ENCODE measurements around the gene LSR. TPM values are rescaled to one million over a fixed set of nuclear protein-coding genes. Genes with fewer than 3 reads are reported as not detected.

LSR gene
- polyA plus RNA-seq, 1 donor from 2014 or later: not detected

- Histone ChIP-seq H3F3A (ENCODE audit: insufficient read depth, low read length, poor library complexity, severe bottlenecking) (no peaks in the 10 kb centered on the region), H2AFZ (ENCODE audit: low read depth, low read length) (no peak overlapping the region), H3K9ac (ENCODE audit: low read length) (no peak overlapping the region), H3K9me2 (ENCODE audit: insufficient read depth, low read length) (no peaks in the 10 kb centered on the region), H3K4me2 (ENCODE audit: low read length) (no peak overlapping the region), H3K79me2 (replicated peaks; ENCODE audit: insufficient read depth, low read length) (no peaks in the 10 kb centered on the region), H3K27me3 (ENCODE audit: insufficient read depth, low read depth, low read length) (no peaks in the 10 kb centered on the region), H3K27ac (ENCODE audit: low read length) (no peak overlapping the region), H3K4me3 (ENCODE audit: low read length) (no peak overlapping the region), H3K9me3 (ENCODE audit: low read length) (no peaks in the 10 kb centered on the region), H4K20me1 (ENCODE audit: insufficient read depth) (no peaks in the 10 kb centered on the region), H3K36me3 (ENCODE audit: insufficient read depth, low read length) (no peaks in the 10 kb centered on the region)
- TF ChIP-seq CTCF (IDR thresholded peaks at IDR 0.05; ENCODE audit: poor library complexity, severe bottlenecking) (no peak), EZH2 (IDR thresholded peaks at IDR 0.05; ENCODE audit: borderline replicate concordance, insufficient read depth, low read length, poor library complexity, severe bottlenecking) (no peak), MXI1 (conservative IDR thresholded peaks at IDR 0.05; ENCODE audit: poor library complexity, severe bottlenecking) (no peak), SMC3 (conservative IDR thresholded peaks at IDR 0.05; ENCODE audit: poor library complexity) (no peak), EP300 (conservative IDR thresholded peaks at IDR 0.05; ENCODE audit: poor library complexity, severe bottlenecking) (no peak), POLR2AphosphoS5 (IDR thresholded peaks at IDR 0.05) (no peak), REST (IDR thresholded peaks at IDR 0.05; ENCODE audit: borderline replicate concordance) (no peak), RAD21 (conservative IDR thresholded peaks at IDR 0.05) (no peak), TAF1 (IDR thresholded peaks at IDR 0.05; ENCODE audit: low read depth) (no peak)
These were observed 37.1 kb upstream of the LSR start for GRCh38 chr19:35211545-35212230.

- Histone ChIP-seq H3K36me3 (ENCODE audit: insufficient read depth, low read length) (no peaks in the 10 kb centered on the region), H3K9me2 (ENCODE audit: insufficient read depth, low read length) (no peaks in the 10 kb centered on the region), H3K4me2 (ENCODE audit: low read length) (no peak overlapping the region), H3K4me3 (ENCODE audit: low read length) (no peak overlapping the region), H3K9ac (ENCODE audit: low read length) (no peak overlapping the region), H2AFZ (ENCODE audit: low read depth, low read length) (no peak overlapping the region), H3F3A (ENCODE audit: insufficient read depth, low read length, poor library complexity, severe bottlenecking) (no peaks in the 10 kb centered on the region), H3K27me3 (ENCODE audit: insufficient read depth, low read depth, low read length) (no peaks in the 10 kb centered on the region), H4K20me1 (ENCODE audit: insufficient read depth) (no peaks in the 10 kb centered on the region), H3K27ac (ENCODE audit: low read length) (no peak overlapping the region), H3K9me3 (ENCODE audit: low read length) (no peaks in the 10 kb centered on the region), H3K79me2 (replicated peaks; ENCODE audit: insufficient read depth, low read length) (no peaks in the 10 kb centered on the region)
- TF ChIP-seq EZH2 (IDR thresholded peaks at IDR 0.05; ENCODE audit: borderline replicate concordance, insufficient read depth, low read length, poor library complexity, severe bottlenecking): no peak
- no peak for TF ChIP-seq POLR2AphosphoS5 (IDR thresholded peaks at IDR 0.05)
- no peak for TF ChIP-seq SMC3 (conservative IDR thresholded peaks at IDR 0.05; ENCODE audit: poor library complexity)
- TF ChIP-seq MXI1 (conservative IDR thresholded peaks at IDR 0.05; ENCODE audit: poor library complexity, severe bottlenecking): no peak
- TF ChIP-seq REST (IDR thresholded peaks at IDR 0.05; ENCODE audit: borderline replicate concordance): no peak
- no peak for TF ChIP-seq RAD21 (conservative IDR thresholded peaks at IDR 0.05)
- no peak for TF ChIP-seq CTCF (IDR thresholded peaks at IDR 0.05; ENCODE audit: poor library complexity, severe bottlenecking)
- no peak for TF ChIP-seq EP300 (conservative IDR thresholded peaks at IDR 0.05; ENCODE audit: poor library complexity, severe bottlenecking)
- no peak for TF ChIP-seq TAF1 (IDR thresholded peaks at IDR 0.05; ENCODE audit: low read depth)
These were observed 36.6 kb upstream of the LSR start for GRCh38 chr19:35212241-35212640.
